Ecto neural progenitor cell (in vitro differentiated cells): ENCODE measurements around the gene SPTBN4.
"Not testable (repeated sequence)": the region's sequence is repeated elsewhere in the genome, so short reads cannot be mapped to it uniquely, and the experiment has no call there.

ENCODE experiments used
- DNase-seq: peaks from one replicate; pipeline ENCODE4 v3.0.0-alpha.2; 2018; ENCODE audit warnings: low spot score

The SPTBN4 gene

DNA sequence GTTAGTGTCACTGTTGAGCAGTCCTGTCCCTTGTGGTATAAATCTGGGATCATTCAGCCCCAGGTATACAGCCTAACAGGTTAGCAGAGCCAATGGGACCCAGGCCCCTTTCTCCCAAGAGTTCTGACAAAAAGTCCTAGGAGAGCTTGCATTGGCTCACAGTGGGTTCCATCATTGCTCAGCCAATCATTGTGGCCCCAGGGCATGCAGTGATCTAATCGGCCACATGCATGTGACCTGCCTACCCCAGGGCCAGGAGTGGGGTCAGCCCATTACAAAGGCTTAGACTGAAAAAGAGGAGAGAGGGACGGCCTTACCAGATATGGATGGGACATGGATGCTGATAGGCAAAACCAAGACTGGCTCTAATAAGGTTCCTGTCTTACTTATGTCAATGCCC is 41.1 kb downstream of the SPTBN4 start:
- no peak for DNase-seq

DNA sequence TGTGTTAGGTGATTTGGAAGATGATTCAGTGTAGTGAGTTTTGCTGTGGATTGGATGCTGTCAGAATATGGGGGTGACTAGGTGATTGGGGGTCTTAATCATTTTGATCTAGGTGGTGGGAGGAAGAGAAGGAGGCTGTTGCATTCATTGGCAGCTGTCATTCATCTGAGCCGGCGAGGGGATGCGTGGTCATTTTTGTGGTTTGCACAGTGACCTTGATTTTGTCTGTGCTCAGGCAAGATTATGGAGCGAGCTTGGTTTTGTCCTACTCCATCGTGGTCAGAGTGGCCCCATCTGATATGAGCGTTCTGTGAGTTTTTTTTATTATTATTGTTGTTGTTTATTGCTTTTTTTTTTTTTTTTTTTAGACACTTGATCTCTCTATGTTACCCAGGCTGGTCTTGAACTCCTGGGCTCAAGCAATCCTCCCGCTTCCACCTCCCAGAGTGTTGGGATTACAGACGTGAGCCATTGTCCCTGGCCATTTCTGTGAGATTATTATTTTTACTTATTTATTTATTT is 42.0 kb downstream of the SPTBN4 start:
- no peak for DNase-seq

DNA sequence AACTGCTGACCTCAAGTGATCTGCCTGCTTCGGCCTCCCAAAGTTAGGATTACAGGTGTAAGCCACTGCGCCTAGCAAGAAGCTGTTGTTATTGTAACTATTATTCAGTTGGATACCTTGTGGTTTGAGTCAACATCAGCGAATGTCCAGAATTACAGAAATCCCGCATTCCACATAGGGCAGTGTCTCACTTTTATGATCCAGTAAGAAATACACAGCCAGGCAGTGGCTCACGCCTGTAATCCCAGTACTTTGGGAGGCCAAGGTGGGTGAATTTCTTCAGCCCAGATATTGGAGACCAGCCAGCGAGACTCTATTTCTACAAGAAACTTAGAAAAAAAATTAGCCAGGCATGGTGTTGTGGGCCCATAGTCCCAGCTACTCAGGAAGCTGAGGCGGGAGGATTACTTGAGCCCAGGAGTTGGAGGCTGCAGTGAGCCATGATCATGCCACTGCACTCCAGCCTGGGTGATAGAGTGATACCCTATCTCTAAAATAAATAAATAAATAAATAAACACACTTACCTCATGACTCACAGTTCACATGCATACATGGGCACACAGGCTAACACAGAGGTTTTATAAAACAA is 43.8 kb downstream of the SPTBN4 start:
- DNase-seq, result no peak

DNA sequence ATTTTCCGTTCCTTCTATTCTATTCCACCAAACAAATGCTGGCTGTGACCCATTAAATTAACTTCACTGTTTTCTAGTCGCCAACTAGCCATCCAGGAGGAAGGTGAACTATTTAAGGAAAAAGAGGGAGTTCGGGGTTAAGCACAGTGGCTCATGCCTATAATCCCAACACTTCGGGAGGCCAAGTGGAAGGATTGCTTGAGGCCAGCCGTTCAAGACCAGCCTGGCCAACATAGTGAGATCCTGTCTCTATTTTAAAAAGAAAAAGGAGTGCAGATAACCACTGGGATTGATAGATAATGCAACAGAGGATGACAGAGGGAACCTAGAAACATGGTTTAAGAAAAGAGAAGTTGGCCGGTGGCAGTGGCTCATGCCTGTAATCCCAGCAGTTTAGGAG is 44.7 kb downstream of the SPTBN4 start:
- DNase-seq, result no peak

DNA sequence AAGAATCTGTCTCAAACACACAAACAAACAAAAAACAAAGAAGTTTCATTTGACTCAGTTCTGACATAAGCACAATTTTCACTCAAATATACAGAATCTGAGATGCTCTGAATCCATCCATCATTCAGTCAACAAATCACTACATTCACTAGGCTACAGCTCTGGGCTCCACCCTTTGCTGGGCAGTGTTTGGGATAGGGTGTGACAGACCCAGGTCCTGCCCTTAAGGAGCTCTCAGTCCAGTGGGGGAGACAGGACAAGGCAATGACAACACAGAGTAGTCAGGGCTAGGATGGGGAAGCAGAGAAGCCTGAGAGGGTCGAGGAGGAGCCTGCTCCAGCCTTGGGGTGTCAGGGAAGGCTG is 45.3 kb downstream of the SPTBN4 start:
- DNase-seq, result no peak

DNA sequence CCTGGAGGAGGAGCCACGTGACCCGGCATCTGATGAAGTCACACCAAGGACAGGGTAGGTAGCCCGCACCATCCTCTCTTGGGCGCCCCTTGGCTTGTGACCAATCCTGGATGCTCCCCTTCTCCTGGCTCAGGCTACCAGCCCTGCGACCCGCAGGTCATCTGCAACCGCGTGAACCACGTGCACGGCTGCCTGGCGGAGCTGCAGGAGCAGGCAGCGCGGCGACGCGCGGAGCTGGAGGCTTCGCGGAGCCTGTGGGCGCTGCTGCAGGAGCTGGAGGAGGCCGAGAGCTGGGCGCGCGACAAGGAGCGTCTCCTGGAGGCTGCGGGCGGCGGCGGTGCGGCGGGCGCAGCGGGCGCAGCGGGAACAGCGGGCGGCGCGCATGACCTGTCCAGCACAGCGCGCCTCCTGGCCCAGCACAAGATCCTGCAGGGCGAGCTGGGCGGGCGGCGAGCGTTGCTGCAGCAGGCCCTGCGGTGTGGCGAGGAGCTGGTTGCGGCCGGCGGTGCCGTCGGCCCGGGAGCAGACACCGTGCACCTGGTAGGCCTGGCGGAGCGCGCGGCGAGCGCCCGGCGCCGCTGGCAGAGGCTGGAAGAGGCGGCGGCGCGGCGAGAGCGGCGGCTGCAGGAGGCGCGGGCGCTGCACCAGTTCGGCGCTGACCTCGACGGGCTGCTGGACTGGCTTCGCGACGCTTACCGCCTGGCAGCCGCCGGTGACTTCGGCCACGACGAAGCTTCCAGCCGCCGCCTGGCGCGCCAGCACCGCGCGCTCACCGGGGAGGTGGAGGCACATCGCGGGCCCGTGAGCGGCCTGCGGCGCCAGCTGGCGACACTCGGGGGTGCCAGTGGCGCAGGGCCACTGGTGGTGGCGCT is 45.9 kb downstream of the SPTBN4 start:
- peak; percentile 75 for DNase-seq

GRCh38 chr19:40513345-40513678 is 46.5 kb downstream of the SPTBN4 start:
- no peak for DNase-seq

DNA sequence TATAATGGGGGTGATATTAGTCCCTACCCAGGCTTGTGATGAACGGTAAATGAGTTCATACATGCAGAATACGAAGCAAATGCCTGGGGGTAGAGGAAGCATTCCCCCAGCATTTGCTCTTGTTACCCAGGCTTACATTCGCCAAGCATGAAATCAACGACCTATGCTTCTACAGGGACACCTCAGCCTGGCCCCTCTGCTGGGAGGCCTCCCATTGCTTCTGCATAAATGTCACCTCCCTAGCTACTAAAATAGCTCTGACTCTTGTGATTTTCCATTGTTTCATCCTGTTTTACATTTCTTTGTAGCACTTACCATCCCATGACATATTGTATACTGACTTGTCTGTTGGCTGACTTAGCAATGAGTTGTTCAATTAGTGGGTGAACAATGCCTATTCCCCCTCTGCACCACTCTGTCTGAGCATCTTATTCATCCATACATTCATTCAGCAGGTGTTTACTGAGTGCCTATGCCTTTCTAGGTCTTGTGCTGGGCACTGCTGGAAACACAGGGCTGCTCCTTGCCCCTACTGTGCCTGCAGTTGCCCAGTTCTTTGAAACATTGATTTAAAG is 47.0 kb downstream of the SPTBN4 start:
- no peak for DNase-seq

DNA sequence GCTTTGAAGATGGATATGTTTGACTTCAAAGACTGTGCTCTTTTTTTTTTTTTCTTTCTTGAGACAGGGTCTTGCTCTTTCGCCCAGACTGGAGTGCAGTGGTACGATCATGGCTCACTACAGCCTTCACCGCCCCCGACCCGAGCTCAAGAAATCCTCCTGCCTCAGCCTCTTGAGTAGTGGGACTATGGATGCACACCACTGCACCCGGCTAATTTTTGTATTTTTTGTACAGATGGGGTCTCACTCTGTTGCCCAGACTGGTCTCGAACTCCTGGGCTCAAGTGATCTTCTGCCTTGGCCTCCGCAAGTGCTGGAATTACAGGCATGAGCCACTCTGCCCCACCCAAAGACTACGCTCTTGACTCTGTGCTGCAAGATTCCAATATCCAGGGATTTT is 50.4 kb downstream of the SPTBN4 start:
- DNase-seq, result no peak

GRCh38 chr19:40519352-40520322 is 52.8 kb downstream of the SPTBN4 start:
- peak; percentile 60 for DNase-seq

- DNase-seq, result no peak
These were observed 54.5 kb downstream of the SPTBN4 start for GRCh38 chr19:40521276-40521675.

GRCh38 chr19:40521900-40522299 is 55.1 kb downstream of the SPTBN4 start:
- DNase-seq, result not testable (repeated sequence)

- DNase-seq, result peak; percentile 83
These were observed 56.7 kb downstream of the SPTBN4 start for GRCh38 chr19:40523322-40524047.

- DNase-seq, result no peak
These were observed 57.3 kb downstream of the SPTBN4 start for GRCh38 chr19:40524133-40524549.

DNA sequence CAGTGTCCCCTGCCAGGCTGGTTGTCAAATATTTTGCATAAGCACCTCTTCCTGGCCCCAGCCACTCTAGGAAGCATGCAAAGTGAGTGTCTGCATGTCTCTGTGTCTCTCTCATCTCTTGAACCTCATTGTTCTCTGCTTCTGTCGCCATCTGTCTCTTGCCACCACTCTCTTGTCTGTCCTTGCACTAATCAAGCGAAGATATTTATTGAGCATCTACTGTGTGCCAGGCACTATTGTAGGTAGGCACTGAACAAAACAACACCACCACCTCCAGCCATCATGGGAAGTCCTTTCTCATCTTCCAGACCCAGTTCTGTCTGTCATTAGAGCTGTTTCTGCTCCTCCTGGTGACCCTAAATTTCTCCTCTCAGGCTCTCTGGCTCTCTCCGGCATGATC is 57.9 kb downstream of the SPTBN4 start:
- DNase-seq, result no peak

GRCh38 chr19:40525234-40526051 is 58.6 kb downstream of the SPTBN4 start:
- DNase-seq, result no peak

GRCh38 chr19:40528078-40528477 is 61.3 kb downstream of the SPTBN4 start:
- DNase-seq, result no peak

GRCh38 chr19:40528533-40529092 is 61.8 kb downstream of the SPTBN4 start:
- DNase-seq, result no peak

- peak; percentile 96 for DNase-seq
These were observed 62.5 kb downstream of the SPTBN4 start for GRCh38 chr19:40529093-40529954.
